Measurements from ENCODE around the gene FUT1. TPM values are rescaled to one million over a fixed set of nuclear protein-coding genes. Genes with fewer than 3 reads are reported as not detected.

FUT1 gene
- total and polyA plus RNA-seq, 9 of the 15 experiments (the other 6 are each of a cell fraction or from before 2014, with no cell fraction given) = 2.3 to 18.5 (median 8.8) TPM

DNA sequence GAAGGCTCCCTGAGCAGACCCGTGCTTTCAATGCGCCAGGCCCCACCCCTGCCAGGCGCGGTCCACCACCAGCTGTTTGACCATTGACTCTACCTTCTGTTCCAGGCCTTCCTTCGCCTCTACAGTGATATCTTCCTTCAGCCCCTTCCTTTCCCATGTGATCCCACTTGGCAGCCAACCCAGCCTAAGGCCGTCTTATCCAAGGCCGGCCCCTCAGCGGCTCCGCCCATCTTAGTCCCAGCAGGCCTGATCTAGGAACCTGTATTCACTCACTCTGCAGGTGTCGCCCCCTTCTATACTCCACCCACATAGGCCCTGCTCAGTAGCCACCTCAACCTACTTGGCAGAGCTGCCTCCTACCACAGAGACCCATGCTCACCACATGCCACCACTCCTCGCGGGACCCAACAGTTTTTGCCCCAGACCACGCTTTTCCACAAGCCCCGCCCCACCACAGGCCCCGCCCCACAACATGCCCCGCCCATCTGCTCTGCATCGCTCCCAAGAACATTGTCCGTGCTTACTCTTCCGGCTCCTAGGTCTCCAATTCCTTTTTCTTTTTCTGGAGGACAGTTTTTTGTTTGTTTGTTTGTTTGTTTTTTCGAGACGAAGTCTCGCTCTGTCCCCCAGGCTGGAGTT is 15.0 kb downstream of the FUT1 start (continued):
- TF ChIP-seq ZNF407 (IDR thresholded peaks at IDR 0.05; ENCODE audit: low read depth) (no peak), ZC3H8 (IDR thresholded peaks at IDR 0.05) (no peak), SIN3A (IDR thresholded peaks at IDR 0.05; ENCODE audit: borderline replicate concordance in 2 of 2, control insufficient read depth in 1 of 2, low read depth in 2 of 2, low read length in 2 of 2) (peak; percentile 9 to 66; a peak in 3 of 4 replicates), MYC (IDR thresholded peaks at IDR 0.05; ENCODE audit: low read depth, low read length) (no peak), MYC (CRISPR knock-in tag; IDR thresholded peaks at IDR 0.05; ENCODE audit: borderline replicate concordance, low read depth) (0 out of 2 replicates have a peak, but pooled peaks have one; percentile 12), POLR2A (conservative IDR thresholded peaks at IDR 0.05) (peak; percentile 59; the same call in 1 of the 2 replicates), GATA2 (CRISPR knock-in tag; IDR thresholded peaks at IDR 0.05) (no peak), GABPB1 (CRISPR knock-in tag; IDR thresholded peaks at IDR 0.05) (0 out of 2 replicates have a peak, but pooled peaks have one; percentile 53), USF1 (CRISPR knock-in tag; IDR thresholded peaks at IDR 0.05) (peak; percentile 75), NCOA1 (IDR thresholded peaks at IDR 0.05; ENCODE audit: low read depth) (0 out of 2 replicates have a peak, but pooled peaks have one; percentile 32), CBX3 (IDR thresholded peaks at IDR 0.05; ENCODE audit: borderline replicate concordance in 1 of 2, low read length in 2 of 2) (peak in 1 of 2 experiments; percentile 65; a peak in 1 of 3 replicates), FOXK2 (conservative IDR thresholded peaks at IDR 0.05 in 1 of 2, IDR thresholded peaks at IDR 0.05 in 1 of 2; ENCODE audit: low read depth in 2 of 2) (peak; percentile 56 to 60; a peak in 3 of 4 replicates), POLR2B (IDR thresholded peaks at IDR 0.05; ENCODE audit: low read depth, partially characterized antibody) (peak; percentile 54), CTBP1 (IDR thresholded peaks at IDR 0.05; ENCODE audit: borderline replicate concordance) (peak; percentile 21; the same call in 1 of the 2 replicates), YY1 (IDR thresholded peaks at IDR 0.05; ENCODE audit: borderline replicate concordance in 1 of 3, control insufficient read depth in 1 of 3, extremely low read depth in 1 of 3, insufficient read depth in 3 of 3, insufficient read length in 1 of 3, insufficient replicate concordance in 2 of 3, low read depth in 1 of 3, low read length in 2 of 3) (peak in 1 of 3 experiments; percentile 31), HDAC1 (IDR thresholded peaks at IDR 0.05) (peak in 1 of 2 experiments; percentile 92; a peak in 2 of 4 replicates)
- TF ChIP-seq, protein P1, sequence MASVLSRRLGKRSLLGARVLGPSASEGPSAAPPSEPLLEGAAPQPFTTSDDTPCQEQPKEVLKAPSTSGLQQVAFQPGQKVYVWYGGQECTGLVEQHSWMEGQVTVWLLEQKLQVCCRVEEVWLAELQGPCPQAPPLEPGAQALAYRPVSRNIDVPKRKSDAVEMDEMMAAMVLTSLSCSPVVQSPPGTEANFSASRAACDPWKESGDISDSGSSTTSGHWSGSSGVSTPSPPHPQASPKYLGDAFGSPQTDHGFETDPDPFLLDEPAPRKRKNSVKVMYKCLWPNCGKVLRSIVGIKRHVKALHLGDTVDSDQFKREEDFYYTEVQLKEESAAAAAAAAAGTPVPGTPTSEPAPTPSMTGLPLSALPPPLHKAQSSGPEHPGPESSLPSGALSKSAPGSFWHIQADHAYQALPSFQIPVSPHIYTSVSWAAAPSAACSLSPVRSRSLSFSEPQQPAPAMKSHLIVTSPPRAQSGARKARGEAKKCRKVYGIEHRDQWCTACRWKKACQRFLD (CRISPR knock-in tag; IDR thresholded peaks at IDR 0.05) = 0 out of 2 replicates have a peak, but pooled peaks have one; percentile 38

All from K562 (cell line).